ENCODE results near the gene PRKCA. TPM values are rescaled to one million over a fixed set of nuclear protein-coding genes. Genes with fewer than 3 reads are reported as not detected.

The PRKCA gene
- total RNA-seq, 3 donors from 2014 or later (not counting 1 experiment from before 2014, with no cell fraction given) = 19.6 to 29.0 (median 20.4) TPM

- Histone ChIP-seq H3K9me3 (ENCODE audit: control insufficient read depth, insufficient read depth, low read length) (no peaks in the 10 kb centered on the region), H3K4me3 (ENCODE audit: low read length) (no peak overlapping the region), H3K4me1 (ENCODE audit: control insufficient read depth, insufficient read depth, low read length) (no peaks in the 10 kb centered on the region), H3K27ac (ENCODE audit: low read length) (no peak overlapping the region), H3K36me3 (ENCODE audit: control insufficient read depth, insufficient read depth, low read length) (no peaks in the 10 kb centered on the region), H3K27me3 (ENCODE audit: control insufficient read depth, insufficient read depth, low read length) (no peaks in the 10 kb centered on the region)
- DNase-seq = no peak
- ATAC-seq = no peak
- Mint-ChIP-seq H3K27ac (no peak overlapping the region), H3K27me3 (ENCODE audit: low read depth in 2 of 2) (no peaks in the 10 kb centered on the region), H3K4me1 (no peaks in the 10 kb centered on the region), H3K9me3 (no peaks in the 10 kb centered on the region), H3K36me3 (no peaks in the 10 kb centered on the region), H3K4me3 (no peak overlapping the region)
- WGBS (ENCODE audit: insufficient coverage) = 97% methylated on average over 9 of the region's 11 CpGs
- TF ChIP-seq CTCF (IDR thresholded peaks at IDR 0.05) = no peak
- intact Hi-C loops (cut with micrococcal nuclease) = no loop called here
These were observed 448.5 kb downstream of the PRKCA start for GRCh38 chr17:66750781-66751543.

DNA sequence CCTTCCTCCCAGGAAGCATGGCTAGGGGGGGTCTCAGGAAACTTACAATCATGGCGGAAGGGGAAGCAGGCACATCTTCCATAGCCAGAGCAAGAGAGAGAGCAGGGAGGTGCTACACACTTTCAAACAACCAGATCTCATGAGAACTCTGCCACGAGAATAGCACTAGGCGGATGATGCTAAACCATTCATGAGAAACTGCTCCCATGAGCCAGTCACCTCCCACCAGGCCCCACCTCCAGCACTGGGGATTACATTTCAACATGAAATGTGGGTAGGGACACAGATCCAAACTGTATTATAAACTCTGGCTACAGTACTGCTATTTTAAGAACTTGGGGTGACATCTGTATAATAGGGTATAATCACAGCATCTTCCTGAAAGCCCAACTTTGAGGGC, 449.4 kb downstream of the PRKCA start:
- H3K27ac ChIP-seq (ENCODE audit: low read length) = no peak overlapping the region
- TF ChIP-seq CTCF (IDR thresholded peaks at IDR 0.05) = no peak
- no peaks in the 10 kb centered on the region for H3K9me3 ChIP-seq (ENCODE audit: control insufficient read depth, insufficient read depth, low read length)
- H3K27me3 ChIP-seq (ENCODE audit: control insufficient read depth, insufficient read depth, low read length) = no peaks in the 10 kb centered on the region
- Mint-ChIP-seq H3K4me3 (no peak overlapping the region), H3K36me3 (no peaks in the 10 kb centered on the region), H3K9me3 (no peaks in the 10 kb centered on the region), H3K27ac (no peak overlapping the region), H3K4me1 (no peaks in the 10 kb centered on the region), H3K27me3 (ENCODE audit: low read depth in 2 of 2) (no peaks in the 10 kb centered on the region)
- intact Hi-C loops (cut with micrococcal nuclease) = no loop called here
- H3K4me1 ChIP-seq (ENCODE audit: control insufficient read depth, insufficient read depth, low read length) = no peaks in the 10 kb centered on the region
- H3K36me3 ChIP-seq (ENCODE audit: control insufficient read depth, insufficient read depth, low read length) = no peaks in the 10 kb centered on the region
- H3K4me3 ChIP-seq (ENCODE audit: low read length) = no peak overlapping the region
- DNase-seq (no peak), ATAC-seq (no peak)
- 90% methylated on average over 3 of the region's 3 CpGs for WGBS (ENCODE audit: insufficient coverage)

DNA sequence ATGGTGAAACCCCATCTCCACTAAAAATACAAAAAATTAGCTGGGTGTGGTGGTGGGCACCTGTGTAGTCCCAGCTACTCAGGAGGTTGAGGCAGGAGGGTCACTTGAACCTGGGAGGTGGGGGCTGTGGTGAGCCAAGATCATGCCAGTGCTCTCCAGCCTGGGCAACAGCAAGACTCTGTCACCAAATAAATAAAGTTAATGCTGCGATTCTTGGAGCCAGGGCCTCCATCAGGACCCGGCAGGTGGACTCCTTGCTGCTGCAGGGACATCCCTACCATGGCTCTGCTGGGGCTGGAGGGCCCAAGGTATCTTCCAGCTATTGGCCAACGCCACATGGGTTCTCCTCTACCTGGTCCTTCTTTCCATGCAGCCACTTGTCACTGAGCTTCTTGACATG, 450.0 kb downstream of the PRKCA start:
- ATAC-seq (no peak), DNase-seq (no peak)
- 86% methylated on average over 3 of the region's 3 CpGs for WGBS (ENCODE audit: insufficient coverage)
- Histone ChIP-seq H3K4me3 (ENCODE audit: low read length) (no peak overlapping the region), H3K9me3 (ENCODE audit: control insufficient read depth, insufficient read depth, low read length) (no peaks in the 10 kb centered on the region), H3K27me3 (ENCODE audit: control insufficient read depth, insufficient read depth, low read length) (no peaks in the 10 kb centered on the region), H3K27ac (ENCODE audit: low read length) (no peak overlapping the region), H3K4me1 (ENCODE audit: control insufficient read depth, insufficient read depth, low read length) (no peaks in the 10 kb centered on the region), H3K36me3 (ENCODE audit: control insufficient read depth, insufficient read depth, low read length) (no peaks in the 10 kb centered on the region)
- no peaks in the 10 kb centered on the region for H3K27me3 Mint-ChIP-seq (ENCODE audit: low read depth in 2 of 2)
- H3K9me3 Mint-ChIP-seq = no peaks in the 10 kb centered on the region
- H3K4me3 Mint-ChIP-seq = no peak overlapping the region
- H3K4me1 Mint-ChIP-seq = no peaks in the 10 kb centered on the region
- no peaks in the 10 kb centered on the region for H3K36me3 Mint-ChIP-seq
- intact Hi-C loops (cut with micrococcal nuclease) = no loop called here
- no peak overlapping the region for H3K27ac Mint-ChIP-seq
- no peak for TF ChIP-seq CTCF (IDR thresholded peaks at IDR 0.05)
